HG02678 (cell line): ENCODE results near the gene PHLDB1.
A peak's percentile ranks its signal among the peaks of the same experiment; 100 is the strongest.
"Not testable (repeated sequence)": the region's sequence is repeated elsewhere in the genome, so short reads cannot be mapped to it uniquely, and the experiment has no call there.

ENCODE experiments used
- ATAC-seq: cut with Tn5 transposase; IDR thresholded peaks from one replicate; pipeline ENCODE4 v1.9.1; 2021; ENCODE audit warnings: mild to moderate bottlenecking, moderate library complexity; ENCODE audit not compliant: unreplicated experiment

Gene PHLDB1

GRCh38 chr11:118605116-118605867, 2.1 kb upstream of the PHLDB1 start:
- no peak for ATAC-seq

GRCh38 chr11:118606157-118606843, 1.1 kb upstream of the PHLDB1 start:
- ATAC-seq: no peak

GRCh38 chr11:118606844-118607228, 579 bp upstream of the PHLDB1 start:
- no peak for ATAC-seq

- ATAC-seq: no peak
Observed at GRCh38 chr11:118608360-118609227, 1.2 kb downstream of the PHLDB1 start.

GRCh38 chr11:118609380-118610224, 2.2 kb downstream of the PHLDB1 start:
- ATAC-seq: no peak

- ATAC-seq: no peak
Observed at GRCh38 chr11:118610225-118610772, 2.9 kb downstream of the PHLDB1 start.

GRCh38 chr11:118610773-118611432, 3.5 kb downstream of the PHLDB1 start:
- ATAC-seq: peak; percentile 50

GRCh38 chr11:118611433-118611795, 4.0 kb downstream of the PHLDB1 start:
- ATAC-seq: not testable (repeated sequence)

- ATAC-seq: no peak
Observed at GRCh38 chr11:118612378-118612777, 5.0 kb downstream of the PHLDB1 start.

- no peak for ATAC-seq
Observed at GRCh38 chr11:118614511-118614910, 7.1 kb downstream of the PHLDB1 start.

- no peak for ATAC-seq
Observed at GRCh38 chr11:118615282-118615975, 8.0 kb downstream of the PHLDB1 start.

GRCh38 chr11:118615976-118616371, 8.6 kb downstream of the PHLDB1 start:
- no peak for ATAC-seq

GRCh38 chr11:118618115-118618990, 10.9 kb downstream of the PHLDB1 start:
- no peak for ATAC-seq

GRCh38 chr11:118618991-118619375, 11.6 kb downstream of the PHLDB1 start:
- no peak for ATAC-seq

GRCh38 chr11:118619444-118620197, 12.2 kb downstream of the PHLDB1 start:
- ATAC-seq: no peak

- ATAC-seq: no peak
Observed at GRCh38 chr11:118620529-118621070, 13.2 kb downstream of the PHLDB1 start.

GRCh38 chr11:118621071-118621783, 13.8 kb downstream of the PHLDB1 start:
- no peak for ATAC-seq
